ENCODE measurements around the gene HNF4A. TPM values are rescaled to one million over a fixed set of nuclear protein-coding genes. Genes with fewer than 3 reads are reported as not detected.

HNF4A gene
- total and polyA plus RNA-seq, 2 of the 13 experiments (the other 11 are each of a cell fraction or from before 2014, with no cell fraction given): 80.9 to 169 TPM

GRCh38 chr20:44400671-44400969 lies 45.1 kb downstream of the HNF4A start (continued):
- TF ChIP-seq ZNF18 (CRISPR knock-in tag; IDR thresholded peaks at IDR 0.05; ENCODE audit: insufficient replicate concordance): no peak
- no peak for TF ChIP-seq PITX1 (CRISPR knock-in tag; IDR thresholded peaks at IDR 0.05)
- no peak for TF ChIP-seq HDAC2 (CRISPR knock-in tag; IDR thresholded peaks at IDR 0.05)
- TF ChIP-seq ZNF280D (CRISPR knock-in tag; IDR thresholded peaks at IDR 0.05): peak; percentile 3; the same call in 1 of the 2 replicates
- TF ChIP-seq ZNF318 (CRISPR knock-in tag; IDR thresholded peaks at IDR 0.05): peak; percentile 16; the same call in 1 of the 2 replicates
- 0 out of 2 replicates have a peak, but pooled peaks have one; percentile 38 for TF ChIP-seq ZBTB1 (CRISPR knock-in tag; IDR thresholded peaks at IDR 0.05; ENCODE audit: borderline replicate concordance)
- TF ChIP-seq ZSCAN29 (CRISPR knock-in tag; conservative IDR thresholded peaks at IDR 0.05): no peak
- TF ChIP-seq MZF1 (CRISPR knock-in tag; IDR thresholded peaks at IDR 0.05; ENCODE audit: borderline replicate concordance): no peak
- no peak for TF ChIP-seq ZKSCAN8 (CRISPR knock-in tag; IDR thresholded peaks at IDR 0.05; ENCODE audit: borderline replicate concordance)
- TF ChIP-seq, protein P1, sequence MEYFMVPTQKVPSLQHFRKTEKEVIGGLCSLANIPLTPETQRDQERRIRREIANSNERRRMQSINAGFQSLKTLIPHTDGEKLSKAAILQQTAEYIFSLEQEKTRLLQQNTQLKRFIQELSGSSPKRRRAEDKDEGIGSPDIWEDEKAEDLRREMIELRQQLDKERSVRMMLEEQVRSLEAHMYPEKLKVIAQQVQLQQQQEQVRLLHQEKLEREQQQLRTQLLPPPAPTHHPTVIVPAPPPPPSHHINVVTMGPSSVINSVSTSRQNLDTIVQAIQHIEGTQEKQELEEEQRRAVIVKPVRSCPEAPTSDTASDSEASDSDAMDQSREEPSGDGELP (IDR thresholded peaks at IDR 0.05; ENCODE audit: borderline replicate concordance, low read depth): no peak
- TF ChIP-seq ZNF879 (CRISPR knock-in tag; IDR thresholded peaks at IDR 0.05): no peak
- TF ChIP-seq PAWR (CRISPR knock-in tag; IDR thresholded peaks at IDR 0.05; ENCODE audit: borderline replicate concordance): no peak
- TF ChIP-seq ZNF44 (CRISPR knock-in tag; IDR thresholded peaks at IDR 0.05): no peak
- TF ChIP-seq ZKSCAN1 (IDR thresholded peaks at IDR 0.05; ENCODE audit: low read length): no peak
- TF ChIP-seq TEAD2 (CRISPR knock-in tag; IDR thresholded peaks at IDR 0.05): no peak
- TF ChIP-seq ASH2L (IDR thresholded peaks at IDR 0.05; ENCODE audit: insufficient read length, low read depth, low read length): peak; percentile 6
- TF ChIP-seq ZNF205 (CRISPR knock-in tag; IDR thresholded peaks at IDR 0.05): no peak
- no peak for TF ChIP-seq RAD21 (CRISPR knock-in tag; IDR thresholded peaks at IDR 0.05)
